Measurements from ENCODE around the gene COASY.
"Not testable (repeated sequence)": the region's sequence is repeated elsewhere in the genome, so short reads cannot be mapped to it uniquely, and the experiment has no call there.

DNA sequence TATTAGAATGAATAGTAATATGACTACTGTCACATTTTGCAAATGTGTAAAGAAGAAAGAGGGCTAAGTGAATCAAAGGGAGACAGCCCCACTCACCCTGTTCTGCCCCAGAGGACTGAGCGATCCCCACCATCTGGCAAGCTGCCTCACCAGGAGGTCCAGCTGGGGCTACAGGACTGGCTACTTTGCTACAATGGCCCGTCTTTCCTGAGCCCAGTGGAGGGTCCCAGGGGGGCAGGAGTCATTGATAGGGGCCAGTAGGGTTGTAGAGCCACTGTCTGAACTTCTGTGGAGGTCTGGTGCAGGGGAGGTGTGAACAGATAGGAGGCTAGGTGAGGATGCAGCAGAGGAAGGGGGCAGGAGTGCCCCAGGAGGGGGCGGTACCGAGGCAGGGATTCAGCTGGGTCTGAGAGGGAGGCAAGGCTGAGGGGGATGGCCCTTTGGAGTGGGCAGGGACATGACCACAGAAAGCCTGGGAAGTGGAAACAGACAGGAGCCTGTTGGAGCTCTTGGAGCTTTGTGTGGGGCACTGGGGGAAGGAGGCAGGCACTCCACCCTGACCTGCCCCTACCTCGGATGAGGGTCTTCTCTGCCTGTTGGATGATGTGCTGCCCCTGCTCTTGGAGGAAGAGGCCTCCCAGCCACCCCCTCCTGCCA lies 5.9 kb upstream of the COASY start:
- not testable (repeated sequence) for TF ChIP-seq POLR2A (IDR thresholded peaks at IDR 0.05)
- TF ChIP-seq, protein P1, sequence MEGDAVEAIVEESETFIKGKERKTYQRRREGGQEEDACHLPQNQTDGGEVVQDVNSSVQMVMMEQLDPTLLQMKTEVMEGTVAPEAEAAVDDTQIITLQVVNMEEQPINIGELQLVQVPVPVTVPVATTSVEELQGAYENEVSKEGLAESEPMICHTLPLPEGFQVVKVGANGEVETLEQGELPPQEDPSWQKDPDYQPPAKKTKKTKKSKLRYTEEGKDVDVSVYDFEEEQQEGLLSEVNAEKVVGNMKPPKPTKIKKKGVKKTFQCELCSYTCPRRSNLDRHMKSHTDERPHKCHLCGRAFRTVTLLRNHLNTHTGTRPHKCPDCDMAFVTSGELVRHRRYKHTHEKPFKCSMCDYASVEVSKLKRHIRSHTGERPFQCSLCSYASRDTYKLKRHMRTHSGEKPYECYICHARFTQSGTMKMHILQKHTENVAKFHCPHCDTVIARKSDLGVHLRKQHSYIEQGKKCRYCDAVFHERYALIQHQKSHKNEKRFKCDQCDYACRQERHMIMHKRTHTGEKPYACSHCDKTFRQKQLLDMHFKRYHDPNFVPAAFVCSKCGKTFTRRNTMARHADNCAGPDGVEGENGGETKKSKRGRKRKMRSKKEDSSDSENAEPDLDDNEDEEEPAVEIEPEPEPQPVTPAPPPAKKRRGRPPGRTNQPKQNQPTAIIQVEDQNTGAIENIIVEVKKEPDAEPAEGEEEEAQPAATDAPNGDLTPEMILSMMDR (IDR thresholded peaks at IDR 0.05), result not testable (repeated sequence)

Data from right lobe of liver (tissue), 4 donors.